Body of pancreas (tissue), 4 donors: ENCODE data around the gene HTRA3. TPM values are rescaled to one million over a fixed set of nuclear protein-coding genes. Genes with fewer than 3 reads are reported as not detected.
A peak's percentile ranks its signal among the peaks of the same experiment; 100 is the strongest.

ENCODE experiments used
- ATAC-seq: fragments of 150-250 bp; one replicate; pipeline ENCODE4 v1.9.1; 2016
- DNase-seq, 4 donors: peaks; one replicate each; pipeline ENCODE4 v3.0.0-alpha.2; 2019
- H3K27ac ChIP-seq, 4 donors: fragments of 200-600 bp; sonication (generic); 1 replicate in 3 of 4; 2 replicates in 1 of 4; pipeline versions ENCODE4 v1.5.1 to v1.6.1; 2016 to 2019; ENCODE audit warnings: mild to moderate bottlenecking in 1 of 4, mixed read lengths in 1 of 4, moderate library complexity in 1 of 4
- H3K27me3 ChIP-seq, 2 donors: fragments of 200-600 bp; sonication (generic); one replicate each; pipeline ENCODE4 v1.6.0; 2016; ENCODE audit warnings: mild to moderate bottlenecking in 1 of 2
- H3K36me3 ChIP-seq, 2 donors: fragments of 200-600 bp; sonication (generic); replicated peaks in 1 of 2; 2 replicates each; pipeline ENCODE4 v1.5.1; 2016; ENCODE audit warnings: low read depth in 2 of 2; ENCODE audit not compliant: insufficient read depth in 1 of 2
- H3K4me1 ChIP-seq: fragments of 200-600 bp; sonication (generic); one replicate; pipeline ENCODE4 v1.6.0; 2016
- H3K4me3 ChIP-seq, 2 donors: fragments of 200-600 bp; sonication (generic); 1 replicate in 1 of 2; 2 replicates in 1 of 2; pipeline ENCODE4 v1.5.1; 2016 to 2019
- H3K9me3 ChIP-seq, 3 donors: fragments of 200-600 bp; sonication (generic); 1 replicate in 2 of 3; 2 replicates in 1 of 3; pipeline ENCODE4 v1.5.1; 2016
- CTCF ChIP-seq, 7 experiments: fragments of 450-650 bp in 4 of 7; fragments of 200-600 bp in 3 of 7; sonication (generic) in 3 of 7; IDR thresholded peaks; one replicate each; pipeline ENCODE4 v1.5.1; 2016 to 2019; ENCODE audit warnings: antibody characterized with exemption in 7 of 7
- POLR2A ChIP-seq, 3 donors: fragments of 450-650 bp; IDR thresholded peaks; one replicate each; pipeline ENCODE4 v1.6.1; 2016; ENCODE audit warnings: antibody characterized with exemption in 3 of 3, mild to moderate bottlenecking in 2 of 3
- WGBS, 2 donors: methylation state at CpG; one replicate each; pipeline ENCODE4 v1.1.5; 2017; 5-methylcytosine and 5-hydroxymethylcytosine counted together
- intact Hi-C: fragments of 100-400 bp; cut with DNase I; formaldehyde crosslinking; loops from one replicate; pipeline ENCODE4 v1.15.1; 2023
- total RNA-seq, 2 donors: library from RNA; depleted of rRNA; stranded (reverse); fragments of >200 nt; gene quantifications; one replicate each; pipeline ENCODE4 v1.1.0, GENCODE V29; 2016

HTRA3 gene
- total RNA-seq, 2 donors from 2014 or later, result 4.2 to 17.5 TPM

- no peak for TF ChIP-seq CTCF (IDR thresholded peaks at IDR 0.05)
- TF ChIP-seq POLR2A (IDR thresholded peaks at IDR 0.05), result no peak
- H3K9me3 ChIP-seq, result no peaks in the 10 kb centered on the region
- H3K36me3 ChIP-seq, result no peaks in the 10 kb centered on the region
- no peak for ATAC-seq
- 79 to 80% methylated on average over 29 to 31 of the region's 31 CpGs for WGBS, 2 donors
- no peaks in the 10 kb centered on the region for H3K4me1 ChIP-seq
- intact Hi-C loops, result loop anchor here (10.0 kb wide), 1 partner anchor 159 kb away; no protein-coding TSS in a partner anchor
- no peak for DNase-seq
- no peak overlapping the region for H3K27ac ChIP-seq
- no peaks in the 10 kb centered on the region for H3K27me3 ChIP-seq
- no peak overlapping the region for H3K4me3 ChIP-seq
Observed at GRCh38 chr4:8245884-8246833, 23.4 kb upstream of the HTRA3 start.

- no peaks in the 10 kb centered on the region for H3K27me3 ChIP-seq
- no peak overlapping the region for H3K4me3 ChIP-seq
- H3K36me3 ChIP-seq, result no peaks in the 10 kb centered on the region
- intact Hi-C loops, result loop anchor here (10.0 kb wide), 1 partner anchor 158 kb away; no protein-coding TSS in a partner anchor
- H3K27ac ChIP-seq, result no peak overlapping the region
- WGBS, 2 donors, result 71 to 76% methylated on average over 14 to 29 of the region's 31 CpGs
- H3K9me3 ChIP-seq, result no peaks in the 10 kb centered on the region
- DNase-seq, result peak in 1 of 4 donors; percentile 30
- no peaks in the 10 kb centered on the region for H3K4me1 ChIP-seq
- TF ChIP-seq POLR2A (IDR thresholded peaks at IDR 0.05) (no peak), CTCF (IDR thresholded peaks at IDR 0.05) (no peak)
- ATAC-seq, result peak; percentile 35
Observed at GRCh38 chr4:8247047-8247930, 22.3 kb upstream of the HTRA3 start.

GRCh38 chr4:8248091-8248490 is 21.5 kb upstream of the HTRA3 start:
- intact Hi-C loops, result loop anchor here (10.0 kb wide), 1 partner anchor 157 kb away; no protein-coding TSS in a partner anchor
- 68 to 72% methylated on average over 7 of the region's 7 CpGs for WGBS, 2 donors

GRCh38 chr4:8250227-8250626 is 19.3 kb upstream of the HTRA3 start:
- no peak for DNase-seq
- H3K9me3 ChIP-seq, result no peaks in the 10 kb centered on the region
- TF ChIP-seq CTCF (IDR thresholded peaks at IDR 0.05) (no peak), POLR2A (IDR thresholded peaks at IDR 0.05) (no peak)
- H3K27me3 ChIP-seq, result no peaks in the 10 kb centered on the region
- WGBS, 2 donors, result 18 to 37% methylated on average over 3 of the region's 3 CpGs
- no peaks in the 10 kb centered on the region for H3K4me1 ChIP-seq
- no peak for ATAC-seq
- no peak overlapping the region for H3K4me3 ChIP-seq
- intact Hi-C loops, result no loop called here
- no peaks in the 10 kb centered on the region for H3K36me3 ChIP-seq
- H3K27ac ChIP-seq, result no peak overlapping the region

More at GRCh38 chr4:8248091-8248490, 21.5 kb upstream of the HTRA3 start:
- no peak overlapping the region for H3K27ac ChIP-seq
- DNase-seq (no peak), ATAC-seq (no peak)
- TF ChIP-seq POLR2A (IDR thresholded peaks at IDR 0.05) (no peak), CTCF (IDR thresholded peaks at IDR 0.05) (no peak)
- H3K4me1 ChIP-seq, result no peaks in the 10 kb centered on the region
- H3K4me3 ChIP-seq, result no peak overlapping the region
- no peaks in the 10 kb centered on the region for H3K36me3 ChIP-seq
- no peaks in the 10 kb centered on the region for H3K9me3 ChIP-seq
- H3K27me3 ChIP-seq, result no peaks in the 10 kb centered on the region
